Measurements from ENCODE around the gene RIOX2. TPM values are rescaled to one million over a fixed set of nuclear protein-coding genes. Genes with fewer than 3 reads are reported as not detected.

The RIOX2 gene
- total RNA-seq, 2 experiments from 2014 or later: 26.3 to 32.6 TPM

DNA sequence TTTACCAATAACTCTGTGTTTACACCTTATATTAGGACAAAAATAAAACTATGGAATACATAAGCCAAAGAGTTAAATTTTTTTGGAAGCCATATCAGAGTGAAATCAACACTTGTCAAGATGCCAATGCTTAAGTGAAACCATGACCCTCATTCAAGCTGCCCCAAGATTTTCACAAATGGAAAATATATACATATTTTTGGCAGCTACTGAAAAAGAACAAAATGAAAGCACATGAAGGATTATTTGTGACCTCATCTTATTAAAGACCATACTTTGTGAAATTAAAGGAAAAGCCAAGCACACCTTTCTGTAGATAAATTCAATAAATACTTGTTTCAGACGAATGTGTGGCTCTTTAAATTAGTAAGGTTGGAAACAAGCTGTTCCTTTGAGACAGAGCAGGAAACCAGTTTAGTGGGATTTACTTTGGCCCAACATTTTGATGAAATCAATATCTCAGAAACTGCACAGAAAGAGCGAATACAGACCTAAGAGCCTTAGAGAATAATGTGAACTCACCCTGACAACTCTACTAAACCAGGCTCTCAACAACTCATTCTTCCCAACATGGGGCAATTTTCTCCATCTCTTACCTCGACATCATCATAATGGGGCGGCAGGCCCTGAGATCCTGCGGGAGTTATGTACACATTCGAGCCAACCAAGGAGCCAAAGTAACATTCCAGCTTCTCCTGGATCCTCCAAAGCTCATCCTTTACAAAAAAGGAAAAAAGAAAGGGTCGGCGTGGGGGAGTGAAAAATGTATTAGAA lies 11.1 kb downstream of the RIOX2 start:
- Mint-ChIP-seq H3K36me3 (ENCODE audit: low read depth) (peaks cover 38% of the 10 kb centered on the region), H3K27me3 (ENCODE audit: low read depth) (no peaks in the 10 kb centered on the region), H3K27ac (no peak overlapping the region), H3K4me1 (ENCODE audit: low read depth) (peaks cover 27% of the 10 kb centered on the region), H3K9me3 (no peaks in the 10 kb centered on the region), H3K4me3 (no peak overlapping the region)
- intact Hi-C loops (cut with micrococcal nuclease): no loop called here
- CTCF ChIA-PET: interaction anchor here (0.6 kb wide), 2 partner anchors 69 to 163 kb away, joined by 3 read pairs; no protein-coding TSS in a partner anchor
- no peak for DNase-seq

DNA sequence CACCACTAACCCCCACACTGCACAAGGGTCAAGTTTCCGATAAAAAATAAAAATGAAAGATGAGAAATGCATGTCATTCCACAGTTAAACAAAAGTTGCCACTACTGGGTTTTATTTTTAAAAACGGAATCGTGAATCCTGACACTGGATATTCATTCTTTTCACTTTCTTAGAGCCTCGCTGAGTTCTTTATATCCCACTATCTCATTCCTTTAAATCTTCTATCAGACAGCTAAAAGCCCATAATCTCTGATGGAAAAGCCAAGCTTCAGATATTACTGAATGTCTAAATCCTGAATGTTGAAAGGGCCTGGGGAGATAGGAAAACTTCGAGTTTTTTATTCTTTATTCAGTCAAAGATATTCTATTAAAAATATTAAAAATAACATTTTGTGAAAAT lies 11.7 kb downstream of the RIOX2 start:
- Mint-ChIP-seq H3K4me3 (no peak overlapping the region), H3K9me3 (no peaks in the 10 kb centered on the region), H3K36me3 (ENCODE audit: low read depth) (peaks cover 34% of the 10 kb centered on the region), H3K27me3 (ENCODE audit: low read depth) (no peaks in the 10 kb centered on the region), H3K4me1 (ENCODE audit: low read depth) (peaks cover 22% of the 10 kb centered on the region), H3K27ac (no peak overlapping the region)
- no peak for DNase-seq
- CTCF ChIA-PET: interaction anchor here (0.6 kb wide), 1 partner anchor 163 kb away, joined by 3 read pairs; no protein-coding TSS in a partner anchor
- intact Hi-C loops (cut with micrococcal nuclease): no loop called here

DNA sequence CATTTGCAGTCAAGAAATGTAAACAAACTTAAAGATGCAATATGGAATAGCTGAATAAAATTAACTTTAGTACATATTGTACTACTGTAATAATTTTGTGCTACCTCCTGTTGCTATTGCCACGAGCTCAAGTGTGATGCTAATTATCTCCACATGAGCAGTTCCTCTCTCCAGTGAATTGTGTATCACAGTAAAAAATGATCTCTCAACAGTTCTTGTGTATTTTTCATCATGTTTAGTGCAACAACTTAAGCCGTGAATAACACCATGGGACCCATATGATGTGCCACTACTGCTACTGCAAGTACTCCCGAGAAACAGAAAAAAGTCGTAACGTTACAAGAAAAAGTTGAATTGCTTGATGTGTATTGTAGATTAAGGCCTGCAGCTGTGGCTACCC lies 12.4 kb downstream of the RIOX2 start:
- no peak overlapping the region for H3K4me3 Mint-ChIP-seq
- CTCF ChIA-PET: no interaction called here
- H3K36me3 Mint-ChIP-seq (ENCODE audit: low read depth): peaks cover 32% of the 10 kb centered on the region
- no peak for DNase-seq
- no peaks in the 10 kb centered on the region for H3K9me3 Mint-ChIP-seq
- no peaks in the 10 kb centered on the region for H3K27me3 Mint-ChIP-seq (ENCODE audit: low read depth)
- intact Hi-C loops (cut with micrococcal nuclease): no loop called here
- peaks cover 19% of the 10 kb centered on the region for H3K4me1 Mint-ChIP-seq (ENCODE audit: low read depth)
- H3K27ac Mint-ChIP-seq: no peak overlapping the region

DNA sequence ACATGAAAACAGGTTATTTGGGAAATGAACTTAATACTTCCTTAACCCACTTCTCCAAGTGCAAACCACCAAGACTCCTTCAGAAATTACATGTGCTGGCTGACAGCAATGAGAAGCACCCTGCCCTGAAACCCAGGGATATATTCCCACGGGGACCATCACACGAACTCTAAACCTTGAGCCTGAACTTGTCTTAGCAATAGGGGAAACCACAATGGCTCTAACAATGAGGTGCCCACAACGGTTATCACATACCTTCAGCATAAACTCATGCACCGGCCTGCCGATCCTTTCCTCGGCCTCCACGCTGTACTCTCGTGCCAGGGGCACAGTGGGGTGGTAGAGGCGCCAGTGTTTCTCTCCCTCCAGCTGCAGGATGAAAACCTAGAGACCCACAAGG lies 13.4 kb downstream of the RIOX2 start:
- CTCF ChIA-PET: no interaction called here
- Mint-ChIP-seq H3K4me3 (no peak overlapping the region), H3K27me3 (ENCODE audit: low read depth) (no peaks in the 10 kb centered on the region), H3K27ac (no peak overlapping the region), H3K36me3 (ENCODE audit: low read depth) (peaks cover 32% of the 10 kb centered on the region), H3K4me1 (ENCODE audit: low read depth) (peaks cover 13% of the 10 kb centered on the region), H3K9me3 (no peaks in the 10 kb centered on the region)
- DNase-seq: no peak
- intact Hi-C loops (cut with micrococcal nuclease): no loop called here

DNA sequence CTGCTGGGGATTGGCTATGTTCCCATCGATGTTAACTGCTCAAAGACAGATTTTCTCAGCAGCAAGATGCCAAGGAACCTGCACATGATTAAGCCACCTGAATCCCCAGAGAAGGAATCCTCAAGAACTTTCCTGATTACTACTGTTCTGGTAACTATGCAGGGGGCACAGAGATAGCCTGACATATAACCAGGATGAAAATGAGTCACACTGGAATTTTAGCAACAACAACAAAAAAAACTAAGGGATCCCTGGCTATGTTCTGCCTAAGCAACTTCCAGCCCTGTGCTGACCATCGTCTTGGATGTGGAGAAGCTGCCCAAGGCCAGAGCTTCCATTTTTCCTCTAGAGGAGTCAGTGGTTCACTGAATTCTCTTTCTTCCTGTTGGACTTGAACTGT lies 13.8 kb downstream of the RIOX2 start:
- intact Hi-C loops (cut with micrococcal nuclease): no loop called here
- H3K9me3 Mint-ChIP-seq: no peaks in the 10 kb centered on the region
- H3K36me3 Mint-ChIP-seq (ENCODE audit: low read depth): peaks cover 33% of the 10 kb centered on the region
- no peaks in the 10 kb centered on the region for H3K27me3 Mint-ChIP-seq (ENCODE audit: low read depth)
- peaks cover 10% of the 10 kb centered on the region for H3K4me1 Mint-ChIP-seq (ENCODE audit: low read depth)
- DNase-seq: no peak
- no peak overlapping the region for H3K4me3 Mint-ChIP-seq
- H3K27ac Mint-ChIP-seq: no peak overlapping the region
- CTCF ChIA-PET: no interaction called here

DNA sequence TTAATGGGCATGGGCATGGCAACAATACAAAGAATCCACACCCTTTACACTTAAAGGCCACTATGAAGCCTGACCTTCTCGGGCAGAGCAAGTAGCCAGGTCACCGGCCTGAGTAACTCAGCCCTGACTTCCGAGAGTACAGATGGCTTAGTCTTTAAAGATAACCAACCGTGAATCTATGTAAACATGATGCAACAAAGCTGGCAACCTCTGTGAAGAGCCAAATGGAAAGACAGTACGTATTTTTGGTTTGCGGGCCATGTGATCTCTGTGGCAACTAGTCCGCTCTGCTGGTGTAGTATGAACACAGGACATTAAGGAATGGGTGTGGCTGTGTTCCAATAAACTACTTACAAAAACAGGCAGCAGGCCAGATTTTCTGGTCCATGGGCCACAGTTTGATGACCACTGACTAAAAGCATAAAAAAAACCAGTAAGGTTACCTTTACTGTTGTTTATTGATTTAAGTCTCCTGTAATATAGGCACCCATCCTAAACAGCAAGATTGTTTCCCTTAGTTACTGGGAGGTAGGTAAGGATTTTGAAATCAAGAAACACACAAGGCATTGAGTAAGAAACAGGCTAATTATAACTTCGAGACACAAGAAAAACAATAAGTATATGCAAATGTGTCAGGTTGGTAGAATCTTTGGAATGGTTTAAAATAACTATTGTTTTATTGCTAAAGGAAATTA lies 14.5 kb downstream of the RIOX2 start:
- no peak for DNase-seq
- Mint-ChIP-seq H3K27me3 (ENCODE audit: low read depth) (no peaks in the 10 kb centered on the region), H3K27ac (no peak overlapping the region), H3K9me3 (no peaks in the 10 kb centered on the region), H3K4me3 (no peak overlapping the region), H3K4me1 (ENCODE audit: low read depth) (peaks cover 10% of the 10 kb centered on the region), H3K36me3 (ENCODE audit: low read depth) (peaks cover 35% of the 10 kb centered on the region)
- CTCF ChIA-PET: interaction anchor here (0.7 kb wide), 1 partner anchor 599 kb away, joined by 3 read pairs; no protein-coding TSS in a partner anchor
- intact Hi-C loops (cut with micrococcal nuclease): no loop called here

DNA sequence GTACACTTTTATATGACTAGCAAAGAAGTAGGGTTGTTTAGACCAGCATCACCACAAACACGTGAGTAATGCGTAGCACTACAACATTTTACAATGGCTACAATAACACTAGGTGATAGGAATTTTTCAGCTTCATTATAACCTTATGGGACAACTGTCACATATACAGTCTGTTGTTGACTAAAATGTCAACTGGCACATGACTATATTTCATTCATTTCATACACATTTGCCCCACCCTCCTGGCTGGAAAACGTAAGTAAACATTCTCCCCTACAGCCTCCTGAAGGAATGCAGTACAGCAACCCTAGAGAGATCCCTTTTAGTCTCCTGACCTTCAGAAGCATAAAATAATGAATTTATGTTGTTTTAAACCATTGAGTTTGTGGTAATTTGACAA lies 16.2 kb downstream of the RIOX2 start:
- Mint-ChIP-seq H3K9me3 (no peaks in the 10 kb centered on the region), H3K36me3 (ENCODE audit: low read depth) (peaks cover 38% of the 10 kb centered on the region), H3K27me3 (ENCODE audit: low read depth) (no peaks in the 10 kb centered on the region), H3K27ac (no peak overlapping the region), H3K4me3 (no peak overlapping the region), H3K4me1 (ENCODE audit: low read depth) (peaks cover 2% of the 10 kb centered on the region)
- CTCF ChIA-PET: interaction anchor here (0.5 to 0.6 kb wide), 2 partner anchors 64 to 69 kb away, joined by 3 read pairs; no protein-coding TSS in a partner anchor
- intact Hi-C loops (cut with micrococcal nuclease): no loop called here
- no peak for DNase-seq

DNA sequence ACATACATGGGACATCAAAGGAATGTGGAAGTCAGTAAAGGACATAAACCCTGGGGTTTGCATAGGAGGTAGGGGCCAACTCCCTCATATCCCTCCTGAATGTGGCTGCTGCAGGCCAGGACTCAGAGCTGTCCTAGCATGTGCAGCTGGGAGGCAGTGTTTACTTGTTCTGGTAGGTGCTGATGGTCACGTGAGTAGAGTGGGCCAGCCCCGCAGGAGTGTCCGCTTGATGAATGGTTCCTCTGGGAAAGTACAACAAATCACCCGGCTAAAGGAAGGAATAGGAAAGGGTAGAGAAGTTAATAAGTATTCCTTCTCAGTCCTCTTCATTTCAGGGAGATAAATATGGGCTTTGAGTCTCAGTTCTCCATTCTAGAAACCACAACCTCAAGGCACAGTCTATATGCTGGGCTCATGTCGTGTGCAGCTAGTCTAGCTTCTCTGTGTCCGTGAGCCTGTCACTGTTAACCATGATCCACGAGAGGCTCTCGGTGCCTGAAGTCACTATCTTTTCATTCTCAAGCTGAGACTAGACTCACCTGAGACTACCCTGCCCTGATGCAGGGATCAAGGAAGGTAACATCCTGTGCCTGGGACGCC lies 17.9 kb downstream of the RIOX2 start:
- H3K4me3 Mint-ChIP-seq: no peak overlapping the region
- peaks cover 50% of the 10 kb centered on the region for H3K36me3 Mint-ChIP-seq (ENCODE audit: low read depth)
- no peaks in the 10 kb centered on the region for H3K9me3 Mint-ChIP-seq
- H3K27ac Mint-ChIP-seq: no peak overlapping the region
- intact Hi-C loops (cut with micrococcal nuclease): no loop called here
- peaks cover 2% of the 10 kb centered on the region for H3K4me1 Mint-ChIP-seq (ENCODE audit: low read depth)
- CTCF ChIA-PET: interaction anchor here (0.6 to 1.2 kb wide), 5 partner anchors 13 to 166 kb away, joined by 3 to 5 read pairs (median 4); no protein-coding TSS in a partner anchor
- no peak for DNase-seq
- no peaks in the 10 kb centered on the region for H3K27me3 Mint-ChIP-seq (ENCODE audit: low read depth)

DNA sequence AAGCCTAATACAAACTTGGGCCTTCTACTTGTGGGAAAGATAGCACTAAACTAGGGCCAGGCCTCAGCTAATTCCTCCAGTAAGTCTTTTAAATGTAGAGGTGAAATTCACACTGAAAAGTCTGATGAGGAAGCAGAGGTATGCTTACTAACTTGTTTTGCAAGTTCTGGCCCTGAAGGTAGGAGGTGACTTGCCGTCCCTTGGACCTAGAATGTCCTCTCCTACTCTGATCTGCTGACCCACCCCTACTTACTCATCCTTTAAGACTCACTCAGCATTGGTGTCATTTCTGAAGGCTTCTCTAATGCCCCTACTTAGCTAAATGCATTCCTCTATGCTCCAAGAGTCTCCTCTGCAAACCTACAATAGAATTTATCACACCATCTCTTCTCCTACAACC lies 19.4 kb downstream of the RIOX2 start:
- CTCF ChIA-PET: no interaction called here

DNA sequence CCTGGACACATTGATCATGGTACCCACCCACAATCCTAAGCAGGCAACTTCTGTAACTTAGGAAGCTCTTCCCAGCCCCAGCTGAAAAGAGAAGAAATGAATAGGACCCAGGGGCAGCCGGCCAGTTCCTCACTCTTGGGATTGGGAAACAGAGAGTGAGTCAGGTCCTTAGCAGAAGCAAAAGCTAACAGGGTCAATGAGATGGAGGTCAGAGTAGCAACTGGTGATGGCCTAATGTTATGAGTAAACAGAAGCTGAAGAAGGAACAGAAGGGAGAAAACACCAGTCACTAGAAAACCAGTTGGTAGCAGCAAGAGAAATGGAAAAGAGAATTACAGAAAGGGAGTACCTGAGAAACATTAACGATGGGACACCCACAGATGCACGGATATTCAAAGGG lies 20.0 kb downstream of the RIOX2 start:
- CTCF ChIA-PET: no interaction called here
- Mint-ChIP-seq H3K9me3 (no peaks in the 10 kb centered on the region), H3K4me1 (ENCODE audit: low read depth) (peaks cover 2% of the 10 kb centered on the region), H3K36me3 (ENCODE audit: low read depth) (peaks cover 57% of the 10 kb centered on the region), H3K4me3 (no peak overlapping the region), H3K27ac (no peak overlapping the region), H3K27me3 (ENCODE audit: low read depth) (no peaks in the 10 kb centered on the region)
- intact Hi-C loops (cut with micrococcal nuclease): no loop called here
- no peak for DNase-seq

More for the DNA sequence above, 19.4 kb downstream of the RIOX2 start:
- no peak overlapping the region for H3K27ac Mint-ChIP-seq
- intact Hi-C loops (cut with micrococcal nuclease): no loop called here
- peaks cover 57% of the 10 kb centered on the region for H3K36me3 Mint-ChIP-seq (ENCODE audit: low read depth)
- no peak for DNase-seq
- H3K4me1 Mint-ChIP-seq (ENCODE audit: low read depth): peaks cover 2% of the 10 kb centered on the region
- no peaks in the 10 kb centered on the region for H3K9me3 Mint-ChIP-seq
- H3K27me3 Mint-ChIP-seq (ENCODE audit: low read depth): no peaks in the 10 kb centered on the region
- no peak overlapping the region for H3K4me3 Mint-ChIP-seq

DNA sequence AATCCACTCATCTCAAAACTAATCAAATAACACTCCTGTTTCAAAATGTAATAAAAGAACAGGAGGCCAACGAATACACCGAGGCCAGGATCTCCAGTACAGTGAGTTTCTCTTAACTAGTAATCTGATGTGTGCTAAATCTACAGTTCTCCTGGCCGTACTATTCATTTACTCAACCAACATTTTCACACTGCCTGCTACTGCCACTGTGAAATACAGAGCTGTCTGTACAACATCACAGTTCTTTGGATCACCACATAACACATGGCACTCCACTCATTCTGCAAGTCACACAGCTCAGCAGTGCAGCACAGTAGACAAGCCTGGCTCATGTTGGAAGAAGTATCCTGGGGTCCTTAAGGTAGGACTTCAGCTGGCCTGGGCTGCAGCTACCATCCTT lies 21.9 kb downstream of the RIOX2 start:
- CTCF ChIA-PET: interaction anchor here (1.2 kb wide), 1 partner anchor 10 kb away, joined by 3 read pairs; no protein-coding TSS in a partner anchor
- H3K36me3 Mint-ChIP-seq (ENCODE audit: low read depth): peaks cover 67% of the 10 kb centered on the region
- intact Hi-C loops (cut with micrococcal nuclease): no loop called here

DNA sequence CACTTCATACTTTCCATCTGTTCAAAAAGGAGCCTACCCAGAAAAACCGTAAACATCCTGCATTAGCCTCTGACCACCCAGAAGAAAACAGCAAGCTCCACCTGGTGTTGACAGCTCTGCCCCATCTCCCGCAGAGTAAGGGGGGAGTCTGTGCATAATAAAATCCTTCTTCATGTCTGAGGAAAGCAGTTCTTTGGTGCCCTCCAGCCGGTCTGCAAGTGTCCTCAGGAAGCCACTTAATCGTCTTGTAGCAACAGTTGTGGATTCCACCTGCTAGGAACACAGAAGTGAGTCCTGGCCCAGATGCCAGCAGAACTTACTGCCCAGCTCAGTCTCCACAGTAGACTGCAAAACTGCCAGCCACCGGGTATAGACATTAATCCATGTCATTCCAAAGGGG lies 22.5 kb downstream of the RIOX2 start:
- H3K4me1 Mint-ChIP-seq (ENCODE audit: low read depth): no peaks in the 10 kb centered on the region
- intact Hi-C loops (cut with micrococcal nuclease): no loop called here
- no peaks in the 10 kb centered on the region for H3K27me3 Mint-ChIP-seq (ENCODE audit: low read depth)
- H3K36me3 Mint-ChIP-seq (ENCODE audit: low read depth): peaks cover 68% of the 10 kb centered on the region
- no peak overlapping the region for H3K27ac Mint-ChIP-seq
- CTCF ChIA-PET: interaction anchor here (1.2 kb wide), 1 partner anchor 9 kb away, joined by 3 read pairs; no protein-coding TSS in a partner anchor
- no peak overlapping the region for H3K4me3 Mint-ChIP-seq
- H3K9me3 Mint-ChIP-seq: no peaks in the 10 kb centered on the region
- no peak for DNase-seq

More for the DNA sequence above, 21.9 kb downstream of the RIOX2 start:
- no peak for DNase-seq
- Mint-ChIP-seq H3K9me3 (no peaks in the 10 kb centered on the region), H3K27ac (no peak overlapping the region), H3K4me3 (no peak overlapping the region), H3K27me3 (ENCODE audit: low read depth) (no peaks in the 10 kb centered on the region), H3K4me1 (ENCODE audit: low read depth) (no peaks in the 10 kb centered on the region)
